ENCODE results near the gene ORM2.

Gene ORM2

DNA sequence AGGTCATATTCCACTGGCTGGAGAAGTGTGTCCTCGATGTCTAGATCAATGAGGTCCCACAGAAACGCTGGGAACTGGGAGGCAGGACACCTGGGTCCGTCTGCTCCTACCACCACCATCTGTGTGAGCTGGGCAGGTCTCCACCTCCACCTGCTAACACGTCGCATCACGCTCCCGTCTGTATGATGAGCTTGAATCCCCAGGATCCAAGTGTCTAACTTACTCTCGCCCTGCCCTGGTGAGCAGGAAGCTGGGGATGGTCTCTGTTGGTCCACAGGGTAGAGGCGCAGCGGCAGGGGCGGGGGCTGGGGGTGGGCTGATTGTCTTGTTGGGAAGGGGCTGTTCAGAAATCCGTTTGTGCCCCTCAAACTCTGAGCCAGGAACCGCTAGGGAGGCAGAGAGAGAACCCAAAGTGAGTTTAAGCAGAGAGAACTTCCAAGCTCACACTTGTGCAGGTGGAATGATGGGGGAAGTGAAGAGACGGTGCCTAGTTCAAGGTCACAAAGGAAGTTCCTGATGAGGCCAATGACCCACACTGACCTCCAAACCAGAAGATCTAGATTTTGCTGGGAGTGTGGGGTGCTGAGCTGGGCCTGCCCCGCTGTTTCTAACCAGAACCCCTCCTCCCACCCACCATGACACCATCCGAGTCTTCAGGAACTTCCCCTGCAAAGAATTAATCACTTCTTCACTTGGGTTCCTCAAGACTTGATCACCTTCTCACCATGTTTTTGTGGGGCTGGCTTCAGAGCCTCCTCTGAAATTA is 21.1 kb downstream of the ORM2 start:
- DNase-seq: no peak

- DNase-seq: no peak
These were observed 22.3 kb downstream of the ORM2 start for GRCh38 chr9:114351932-114352331.

- DNase-seq: no peak
These were observed 26.2 kb downstream of the ORM2 start for GRCh38 chr9:114355821-114356220.

DNA sequence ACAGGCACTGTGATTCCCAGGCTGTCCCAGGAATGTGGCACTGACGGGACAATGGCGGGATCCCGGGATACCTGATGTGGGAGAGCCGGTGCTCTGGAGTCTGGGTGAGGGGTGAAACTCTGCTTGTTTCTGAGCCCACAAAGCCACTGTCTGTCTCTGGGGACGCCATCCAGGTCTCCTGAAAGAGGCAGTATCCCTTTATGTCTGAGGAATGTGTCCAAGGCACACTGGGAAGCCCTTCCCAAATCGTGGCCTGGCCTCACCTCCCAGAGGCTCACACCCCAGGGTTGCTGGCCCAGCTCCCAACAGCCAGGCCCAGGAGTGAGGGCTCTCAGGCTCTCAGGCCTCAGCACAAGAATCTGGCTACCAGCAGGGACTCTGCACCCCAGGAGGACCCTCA is 27.1 kb downstream of the ORM2 start:
- no peak for DNase-seq

- no peak for DNase-seq
These were observed 27.7 kb downstream of the ORM2 start for GRCh38 chr9:114357360-114357759.

GRCh38 chr9:114357911-114358328 is 28.3 kb downstream of the ORM2 start:
- no peak for DNase-seq

- DNase-seq: no peak
These were observed 30.1 kb downstream of the ORM2 start for GRCh38 chr9:114359801-114360200.

GRCh38 chr9:114361542-114361941 is 31.9 kb downstream of the ORM2 start:
- no peak for DNase-seq

- DNase-seq: no peak
These were observed 32.7 kb downstream of the ORM2 start for GRCh38 chr9:114362394-114362793.

GRCh38 chr9:114363424-114363823 is 33.8 kb downstream of the ORM2 start:
- DNase-seq: no peak

GRCh38 chr9:114364134-114365041 is 34.7 kb downstream of the ORM2 start:
- no peak for DNase-seq

DNA sequence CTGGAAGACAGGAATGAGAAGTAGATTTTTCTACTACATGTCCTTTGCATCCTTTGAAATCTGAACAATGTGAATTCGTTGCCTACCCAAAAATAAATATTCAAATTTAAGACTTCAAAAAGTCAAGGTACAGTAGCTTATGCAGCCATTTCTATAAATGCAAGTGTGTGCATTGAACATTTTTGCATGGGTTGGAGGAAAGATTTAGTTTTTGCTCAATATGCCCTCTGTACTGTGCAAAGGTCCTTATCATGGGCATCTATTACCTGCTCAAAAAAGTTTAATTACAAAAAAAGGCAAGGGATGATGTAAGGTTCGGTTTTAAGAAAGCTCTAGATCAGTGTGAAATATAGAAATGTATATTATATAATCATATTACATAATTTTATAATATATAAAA is 35.5 kb downstream of the ORM2 start:
- DNase-seq: no peak

GRCh38 chr9:114366334-114367128 is 36.9 kb downstream of the ORM2 start:
- DNase-seq: no peak

- DNase-seq: no peak
These were observed 37.7 kb downstream of the ORM2 start for GRCh38 chr9:114367366-114367765.

- DNase-seq: no peak
These were observed 38.3 kb downstream of the ORM2 start for GRCh38 chr9:114367772-114368569.

DNA sequence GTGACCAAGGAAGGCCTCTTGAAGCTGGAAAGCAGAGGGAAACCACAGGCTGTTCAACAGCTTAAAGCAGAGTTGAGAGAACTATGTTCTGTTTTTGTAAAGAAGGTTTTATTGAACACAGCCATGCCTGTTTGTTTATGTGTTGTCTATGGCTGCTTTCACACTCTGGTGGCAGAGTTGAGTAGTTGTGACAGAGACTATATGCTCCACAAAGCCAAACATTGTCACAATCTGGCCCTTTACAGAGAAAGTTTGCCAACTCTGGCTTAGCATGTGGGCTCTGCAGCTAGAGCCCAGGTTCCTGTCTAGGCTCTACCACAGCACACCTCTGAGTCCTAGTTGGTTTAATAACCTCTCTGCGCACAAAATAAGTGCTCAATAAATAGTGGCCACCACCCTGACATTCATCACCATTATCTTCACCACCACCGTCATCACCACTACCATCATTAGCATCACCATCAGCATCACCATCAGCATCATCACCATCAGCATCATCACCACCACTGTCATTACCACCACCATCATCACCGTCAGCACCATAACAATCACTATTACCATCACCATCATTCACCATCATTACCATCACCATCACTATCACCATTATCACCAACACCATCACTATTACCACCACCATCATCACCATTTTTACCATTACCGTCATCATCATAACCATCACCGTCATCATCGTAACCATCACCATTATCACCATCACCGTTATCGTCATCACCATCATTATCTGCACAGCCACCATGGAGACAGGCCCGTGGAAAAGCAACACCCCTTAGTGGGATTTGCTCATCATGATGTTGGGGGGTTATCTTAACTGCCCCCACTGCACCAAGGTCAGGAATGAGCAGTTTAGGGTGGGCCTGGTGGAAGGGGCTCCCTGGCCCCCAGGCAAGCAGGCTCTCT is 39.8 kb downstream of the ORM2 start:
- DNase-seq: no peak

- DNase-seq: no peak
These were observed 40.7 kb downstream of the ORM2 start for GRCh38 chr9:114370251-114370967.

- no peak for DNase-seq
These were observed 41.3 kb downstream of the ORM2 start for GRCh38 chr9:114370968-114371320.

DNA sequence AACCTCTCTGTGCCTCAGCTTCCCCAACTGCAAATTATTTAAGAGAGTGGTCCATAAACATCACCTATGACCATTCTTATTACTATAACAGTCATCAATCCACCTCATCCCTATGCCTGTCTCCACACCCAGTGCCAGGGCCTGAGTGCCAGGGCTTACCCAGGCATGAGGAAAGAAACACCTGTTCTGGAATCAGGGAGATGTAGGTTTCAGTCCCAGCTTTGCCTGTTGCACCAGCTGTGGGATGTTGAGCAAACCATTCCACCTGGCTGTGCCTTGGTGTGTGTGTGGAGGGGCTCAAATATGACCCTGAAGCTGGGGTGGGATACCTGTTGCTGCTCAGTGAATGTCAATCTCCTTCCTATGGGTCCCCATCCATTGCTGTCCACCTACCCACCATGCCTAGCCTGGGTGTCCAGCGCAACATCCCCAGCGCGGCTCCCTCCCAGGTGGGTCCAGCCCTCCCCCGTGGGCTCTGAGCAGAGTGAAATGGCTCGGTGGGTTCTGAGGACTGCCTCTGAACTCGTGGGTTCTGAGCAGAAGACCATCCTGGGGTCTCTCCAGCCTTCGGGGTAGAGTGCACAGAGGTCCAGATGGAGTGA is 41.8 kb downstream of the ORM2 start:
- DNase-seq: no peak
